ENCODE measurements around the gene MYO10. TPM values are rescaled to one million over a fixed set of nuclear protein-coding genes. Genes with fewer than 3 reads are reported as not detected.

Gene MYO10
- total and polyA plus RNA-seq, 2 donors (not counting 3 experiments of a cell fraction or from before 2014, with no cell fraction given): 36.0 to 148 TPM

- no peak for TF ChIP-seq JUN (IDR thresholded peaks at IDR 0.05; ENCODE audit: borderline replicate concordance, insufficient read depth, insufficient read length, low read depth)
- TF ChIP-seq FOS (IDR thresholded peaks at IDR 0.05; ENCODE audit: borderline replicate concordance, insufficient read depth, low read length): no peak
- no peak for TF ChIP-seq POLR2A (IDR thresholded peaks at IDR 0.05; ENCODE audit: low read depth, low read length)
- no peak for TF ChIP-seq MYC (IDR thresholded peaks at IDR 0.05; ENCODE audit: low read depth, low read length)
- TF ChIP-seq GATA2 (IDR thresholded peaks at IDR 0.05; ENCODE audit: insufficient read depth, insufficient read length, low read depth, low read length): no peak
- TF ChIP-seq POLR2AphosphoS5 (IDR thresholded peaks at IDR 0.05; ENCODE audit: insufficient read depth, low read depth, low read length): no peak
- no peak for TF ChIP-seq EZH2 (IDR thresholded peaks at IDR 0.05; ENCODE audit: borderline replicate concordance, low read depth, low read length, severe bottlenecking)
- TF ChIP-seq MAX (IDR thresholded peaks at IDR 0.05; ENCODE audit: insufficient read depth, insufficient read length): no peak
- no peak for TF ChIP-seq CTCF (IDR thresholded peaks at IDR 0.05; ENCODE audit: extremely low read depth in 1 of 2, insufficient read depth in 1 of 2, low read depth in 1 of 2, low read length in 2 of 2)
- BruUV-seq (replicated peaks): no TSS peak
- Histone ChIP-seq H3K9me3 (replicated peaks; ENCODE audit: control insufficient read depth, insufficient read depth, low read length) (no peaks in the 10 kb centered on the region), H3K9me1 (replicated peaks; ENCODE audit: control insufficient read depth, extremely low read depth, insufficient read depth, low read length) (no peaks in the 10 kb centered on the region), H2AFZ (ENCODE audit: low read depth, low read length) (no peak overlapping the region), H3K4me3 (replicated peaks in 1 of 3; ENCODE audit: insufficient read depth in 1 of 3, low read depth in 1 of 3, low read length in 3 of 3) (no peak overlapping the region), H3K27me3 (ENCODE audit: control insufficient read depth in 2 of 2, insufficient read depth in 2 of 2, low read length in 2 of 2) (no peaks in the 10 kb centered on the region), H3K36me3 (ENCODE audit: control insufficient read depth in 2 of 2, extremely low read depth in 1 of 2, insufficient read depth in 2 of 2, low read length in 2 of 2) (peaks cover 19 to 29% of the 10 kb centered on the region in 2 experiments), H3K4me2 (ENCODE audit: insufficient read depth, low read length) (no peak overlapping the region), H4K20me1 (replicated peaks; ENCODE audit: control insufficient read depth, extremely low read depth, insufficient read depth, low read length) (no peaks in the 10 kb centered on the region), H3K27ac (ENCODE audit: insufficient read depth, low read depth, low read length) (no peak overlapping the region), H3K9ac (replicated peaks; ENCODE audit: extremely low read depth, insufficient read depth, low read length) (no peak overlapping the region), H3K4me1 (ENCODE audit: control insufficient read depth, extremely low read depth, insufficient read depth, low read length) (no peaks in the 10 kb centered on the region), H3K79me2 (ENCODE audit: control insufficient read depth, insufficient read depth, low read length) (peaks cover 2% of the 10 kb centered on the region)
- POLR2A ChIA-PET: no interaction called here
- no peak for DNase-seq (ENCODE audit: low read depth, low spot score)
- CTCF ChIA-PET: no interaction called here
- FAIRE-seq: no peak
- intact Hi-C loops (cut with micrococcal nuclease): no loop called here
- dilution Hi-C loops (cut with MboI; ENCODE audit: extremely low pct_ligation_motif_present, low sequenced_read_pairs): no loop called here
These were observed 272.2 kb downstream of the MYO10 start for GRCh38 chr5:16663840-16664239.
